Vagina (tissue), 2 donors: Measurements from ENCODE around the gene CALB2.

ENCODE experiments used
- POLR2A ChIP-seq, 2 donors: fragments of 450-650 bp; IDR thresholded peaks; one replicate each; pipeline ENCODE4 v1.6.1; 2017; ENCODE audit warnings: antibody characterized with exemption in 2 of 2, mild to moderate bottlenecking in 2 of 2, moderate library complexity in 2 of 2
- TF ChIP-seq, protein P1 (sequence below), 3 experiments: fragments of 450-650 bp in 2 of 3; fragments of 200-600 bp in 1 of 3; sonication (generic) in 1 of 3; IDR thresholded peaks; one replicate each; pipeline ENCODE4 v1.5.1; 2017 to 2019; ENCODE audit warnings: antibody characterized with exemption in 3 of 3, mild to moderate bottlenecking in 2 of 3, moderate library complexity in 2 of 3

- TF ChIP-seq, protein P1, sequence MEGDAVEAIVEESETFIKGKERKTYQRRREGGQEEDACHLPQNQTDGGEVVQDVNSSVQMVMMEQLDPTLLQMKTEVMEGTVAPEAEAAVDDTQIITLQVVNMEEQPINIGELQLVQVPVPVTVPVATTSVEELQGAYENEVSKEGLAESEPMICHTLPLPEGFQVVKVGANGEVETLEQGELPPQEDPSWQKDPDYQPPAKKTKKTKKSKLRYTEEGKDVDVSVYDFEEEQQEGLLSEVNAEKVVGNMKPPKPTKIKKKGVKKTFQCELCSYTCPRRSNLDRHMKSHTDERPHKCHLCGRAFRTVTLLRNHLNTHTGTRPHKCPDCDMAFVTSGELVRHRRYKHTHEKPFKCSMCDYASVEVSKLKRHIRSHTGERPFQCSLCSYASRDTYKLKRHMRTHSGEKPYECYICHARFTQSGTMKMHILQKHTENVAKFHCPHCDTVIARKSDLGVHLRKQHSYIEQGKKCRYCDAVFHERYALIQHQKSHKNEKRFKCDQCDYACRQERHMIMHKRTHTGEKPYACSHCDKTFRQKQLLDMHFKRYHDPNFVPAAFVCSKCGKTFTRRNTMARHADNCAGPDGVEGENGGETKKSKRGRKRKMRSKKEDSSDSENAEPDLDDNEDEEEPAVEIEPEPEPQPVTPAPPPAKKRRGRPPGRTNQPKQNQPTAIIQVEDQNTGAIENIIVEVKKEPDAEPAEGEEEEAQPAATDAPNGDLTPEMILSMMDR (IDR thresholded peaks at IDR 0.05), result no peak
- TF ChIP-seq POLR2A (IDR thresholded peaks at IDR 0.05), result no peak
Measured at GRCh38 chr16:71428385-71428784, 69.9 kb downstream of the CALB2 start.
